Tibial artery (tissue), 4 donors: Measurements from ENCODE around the gene INPP5A.
"Not testable (repeated sequence)": the region's sequence is repeated elsewhere in the genome, so short reads cannot be mapped to it uniquely, and the experiment has no call there.

ENCODE experiments used
- DNase-seq, 2 donors: peaks; one replicate each; pipeline ENCODE4 v3.0.0-alpha.2; 2019
- H3K27ac ChIP-seq, 2 donors: fragments of 200-600 bp; sonication (generic) in 1 of 2; 1 replicate in 1 of 2; 2 replicates in 1 of 2; pipeline ENCODE4 v1.5.1; 2018 to 2019; ENCODE audit warnings: mild to moderate bottlenecking in 1 of 2
- H3K27me3 ChIP-seq, 2 donors: fragments of 200-600 bp; sonication (generic) in 1 of 2; one replicate each; pipeline versions ENCODE4 v1.5.1 to v1.6.0; 2016 to 2019
- H3K36me3 ChIP-seq, 3 donors: fragments of 200-600 bp; sonication (generic) in 2 of 3; one replicate each; pipeline ENCODE4 v1.5.1; 2016 to 2019; ENCODE audit warnings: mild to moderate bottlenecking in 2 of 3
- H3K4me1 ChIP-seq, 4 donors: fragments of 200-600 bp; sonication (generic) in 2 of 4; 1 replicate in 3 of 4; 2 replicates in 1 of 4; pipeline ENCODE4 v1.5.1; 2016 to 2019
- H3K4me3 ChIP-seq, 2 donors: fragments of 200-600 bp; sonication (generic) in 1 of 2; 1 replicate in 1 of 2; 2 replicates in 1 of 2; pipeline ENCODE4 v1.5.1; 2018 to 2019; ENCODE audit warnings: mild to moderate bottlenecking in 2 of 2
- H3K9me3 ChIP-seq, 3 donors: fragments of 200-600 bp; sonication (generic) in 1 of 3; one replicate each; pipeline ENCODE4 v1.5.1; 2016 to 2019
- CTCF ChIP-seq, 2 experiments: fragments of 200-600 bp in 1 of 2; fragments of 450-650 bp in 1 of 2; IDR thresholded peaks; one replicate each; pipeline ENCODE4 v1.5.1; 2017 to 2019; ENCODE audit warnings: antibody characterized with exemption in 2 of 2, mild to moderate bottlenecking in 1 of 2, moderate library complexity in 1 of 2
- intact Hi-C: fragments of 100-400 bp; cut with DNase I; formaldehyde crosslinking; loops from one replicate; pipeline ENCODE4 v1.15.0; 2023; ENCODE audit warnings: low total_unique reads

INPP5A gene

GRCh38 chr10:132670546-132671227 is 133.1 kb downstream of the INPP5A start:
- H3K4me3 ChIP-seq, result no peak overlapping the region
- peaks cover 0 to 6% (median 0%) of the 10 kb centered on the region in 4 donors for H3K4me1 ChIP-seq
- no peaks in the 10 kb centered on the region for H3K9me3 ChIP-seq
- peaks cover 0 to 6% (median 0%) of the 10 kb centered on the region in 3 donors for H3K36me3 ChIP-seq
- TF ChIP-seq CTCF (IDR thresholded peaks at IDR 0.05), result no peak
- no peak overlapping the region for H3K27ac ChIP-seq
- H3K27me3 ChIP-seq, result no peaks in the 10 kb centered on the region
- intact Hi-C loops, result no loop called here
- peak in 1 of 2 donors; percentile 40 for DNase-seq

GRCh38 chr10:132671228-132672154 is 133.9 kb downstream of the INPP5A start:
- Histone ChIP-seq H3K4me3 (no peak overlapping the region), H3K36me3 (peaks cover 0 to 6% (median 0%) of the 10 kb centered on the region in 3 donors), H3K9me3 (no peaks in the 10 kb centered on the region), H3K27me3 (no peaks in the 10 kb centered on the region), H3K27ac (no peak overlapping the region), H3K4me1 (peaks cover 0 to 6% (median 0%) of the 10 kb centered on the region in 4 donors)
- intact Hi-C loops, result no loop called here
- peak in 1 of 2 donors; percentile 37 for DNase-seq
- no peak for TF ChIP-seq CTCF (IDR thresholded peaks at IDR 0.05)

- H3K4me3 ChIP-seq, H3K9me3 ChIP-seq, intact Hi-C loops, H3K4me1 ChIP-seq, H3K36me3 ChIP-seq, H3K27ac ChIP-seq, H3K27me3 ChIP-seq: not testable (repeated sequence)
- peak in 1 of 2 donors; percentile 52 for DNase-seq
Observed at GRCh38 chr10:132673746-132674145, 136.2 kb downstream of the INPP5A start.

- intact Hi-C loops, result no loop called here
- DNase-seq, result peak in 1 of 2 donors; percentile 61
- Histone ChIP-seq H3K4me3 (no peak overlapping the region), H3K27ac (no peak overlapping the region), H3K36me3 (peaks cover 0 to 6% (median 0%) of the 10 kb centered on the region in 3 donors), H3K9me3 (no peaks in the 10 kb centered on the region), H3K4me1 (peaks cover 0 to 2% (median 0%) of the 10 kb centered on the region in 4 donors), H3K27me3 (no peaks in the 10 kb centered on the region)
- no peak for TF ChIP-seq CTCF (IDR thresholded peaks at IDR 0.05)
Observed at GRCh38 chr10:132674311-132674710, 136.7 kb downstream of the INPP5A start.

GRCh38 chr10:132675031-132675740 is 137.6 kb downstream of the INPP5A start:
- Histone ChIP-seq H3K4me3 (no peak overlapping the region), H3K36me3 (peaks cover 0 to 6% (median 0%) of the 10 kb centered on the region in 3 donors), H3K4me1 (peaks cover 0 to 7% (median 0%) of the 10 kb centered on the region in 4 donors), H3K27me3 (no peaks in the 10 kb centered on the region), H3K27ac (no peak overlapping the region), H3K9me3 (no peaks in the 10 kb centered on the region)
- peak; percentile 11 to 44 for DNase-seq
- no peak for TF ChIP-seq CTCF (IDR thresholded peaks at IDR 0.05)
- intact Hi-C loops, result no loop called here
